ENCODE data around the gene STAM2.
"Not testable (repeated sequence)": the region's sequence is repeated elsewhere in the genome, so short reads cannot be mapped to it uniquely, and the experiment has no call there.

Gene STAM2

DNA sequence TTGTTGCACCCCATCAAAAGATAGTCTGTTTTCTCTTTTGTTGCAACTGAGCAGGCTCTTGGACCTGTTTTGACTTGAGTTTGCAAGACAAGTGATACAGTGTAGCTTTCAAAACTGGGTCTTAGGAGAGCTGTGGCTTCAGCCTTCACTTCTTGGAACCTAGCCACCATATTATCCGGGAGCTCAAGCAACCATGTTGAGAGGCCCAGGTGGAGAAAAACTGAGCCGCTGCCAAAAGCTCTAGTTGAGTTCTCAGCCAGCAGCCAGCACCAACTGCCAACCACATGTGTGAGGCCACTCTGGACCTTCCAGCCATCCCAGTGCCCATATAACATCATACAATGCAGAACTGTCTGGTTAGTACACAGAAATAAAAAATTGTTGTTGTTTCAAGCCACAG lies 82.1 kb downstream of the STAM2 start:
- no peak overlapping the region for H3K4me3 ChIP-seq
- no peak for TF ChIP-seq CTCF (IDR thresholded peaks at IDR 0.05)
- no peak overlapping the region for H3K27ac ChIP-seq
- DNase-seq (ENCODE audit: low spot score), result no peak

DNA sequence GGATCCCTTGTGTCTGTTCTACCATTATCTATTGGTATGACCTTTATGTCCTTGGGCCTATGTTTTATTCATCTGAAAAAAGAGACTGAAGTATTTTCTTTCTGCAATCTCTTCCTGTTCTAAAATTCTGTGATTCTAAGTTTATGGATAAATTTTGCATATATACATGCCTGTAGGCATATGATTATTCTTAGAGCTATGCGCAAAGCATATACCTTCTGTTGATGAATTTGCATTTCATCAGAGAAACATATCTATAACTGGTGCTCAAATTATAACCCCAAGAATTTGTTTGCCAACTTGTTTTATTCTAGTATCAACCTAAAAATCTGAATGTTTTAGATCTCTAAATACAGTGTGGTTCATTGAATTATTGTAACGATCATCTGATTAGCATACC lies 83.5 kb downstream of the STAM2 start:
- H3K27ac ChIP-seq, result no peak overlapping the region
- TF ChIP-seq CTCF (IDR thresholded peaks at IDR 0.05), result no peak
- no peak for DNase-seq (ENCODE audit: low spot score)
- no peak overlapping the region for H3K4me3 ChIP-seq

- not testable (repeated sequence) for H3K4me3 ChIP-seq; DNase-seq (ENCODE audit: low spot score); H3K27ac ChIP-seq
Observed at GRCh38 chr2:152090726-152091125, 84.8 kb downstream of the STAM2 start.

DNA sequence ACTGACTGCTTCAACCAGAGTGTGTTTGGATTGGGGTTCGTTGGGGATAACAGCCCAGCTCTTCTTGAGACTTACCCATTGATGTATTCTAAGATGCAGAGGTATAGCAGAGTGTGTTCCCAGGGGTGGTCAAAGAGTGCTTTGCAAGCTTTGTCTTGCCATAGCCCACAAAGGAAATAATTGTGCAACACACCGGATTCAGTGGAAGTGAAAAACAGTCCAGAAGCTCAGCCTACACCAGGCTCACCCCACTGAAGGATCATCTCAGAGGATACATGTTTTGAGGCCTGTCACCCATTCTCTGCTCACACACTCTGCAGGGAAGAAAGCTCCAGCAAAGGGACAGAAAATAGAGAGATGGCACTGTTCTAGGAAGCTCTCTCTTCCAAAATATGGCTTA lies 86.3 kb downstream of the STAM2 start:
- no peak for DNase-seq (ENCODE audit: low spot score)

DNA sequence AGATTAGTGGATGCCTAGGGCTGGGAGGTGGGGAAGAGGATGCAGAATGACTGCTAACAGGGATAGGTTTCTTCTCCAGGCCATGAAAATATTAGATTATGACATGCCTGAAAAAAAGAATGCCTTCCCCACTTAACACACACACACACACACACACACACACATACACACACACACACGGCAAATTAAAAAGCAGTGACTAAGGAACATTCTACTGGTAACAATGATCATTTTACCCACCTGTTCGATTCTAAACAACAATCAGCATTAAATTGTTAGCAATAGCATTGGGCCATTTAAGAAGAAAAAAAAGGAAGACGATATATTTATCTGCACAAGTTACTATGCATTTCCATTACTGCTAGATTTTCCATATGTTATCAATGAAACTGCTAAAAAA lies 87.6 kb downstream of the STAM2 start:
- H3K27ac ChIP-seq, result no peak overlapping the region
- H3K4me3 ChIP-seq, result no peak overlapping the region
- no peak for TF ChIP-seq CTCF (IDR thresholded peaks at IDR 0.05)
- DNase-seq (ENCODE audit: low spot score), result no peak

More for the DNA sequence above, 86.3 kb downstream of the STAM2 start:
- Histone ChIP-seq H3K27ac (no peak overlapping the region), H3K4me3 (no peak overlapping the region)
- TF ChIP-seq CTCF (IDR thresholded peaks at IDR 0.05), result no peak

DNA sequence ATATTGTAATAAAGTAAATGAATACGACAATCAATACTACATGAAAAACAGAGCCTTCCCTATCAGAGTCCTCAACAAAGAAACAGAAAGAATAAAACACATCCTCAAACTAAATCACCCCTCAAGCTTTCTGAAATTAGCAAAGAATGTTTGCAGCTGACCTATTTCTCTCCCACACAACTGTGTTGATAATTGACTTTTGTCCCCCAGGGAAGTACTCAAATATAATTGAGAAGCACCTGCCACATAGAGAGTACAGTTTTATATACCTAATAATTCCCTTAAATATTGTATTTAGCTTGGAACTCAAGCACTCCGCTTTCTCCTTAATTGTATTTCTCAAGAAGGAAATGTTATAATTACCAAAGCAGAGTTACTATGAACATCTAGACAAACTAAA lies 89.3 kb downstream of the STAM2 start:
- DNase-seq (ENCODE audit: low spot score), result no peak
- H3K27ac ChIP-seq, result no peak overlapping the region
- no peak for TF ChIP-seq CTCF (IDR thresholded peaks at IDR 0.05)
- H3K4me3 ChIP-seq, result no peak overlapping the region

DNA sequence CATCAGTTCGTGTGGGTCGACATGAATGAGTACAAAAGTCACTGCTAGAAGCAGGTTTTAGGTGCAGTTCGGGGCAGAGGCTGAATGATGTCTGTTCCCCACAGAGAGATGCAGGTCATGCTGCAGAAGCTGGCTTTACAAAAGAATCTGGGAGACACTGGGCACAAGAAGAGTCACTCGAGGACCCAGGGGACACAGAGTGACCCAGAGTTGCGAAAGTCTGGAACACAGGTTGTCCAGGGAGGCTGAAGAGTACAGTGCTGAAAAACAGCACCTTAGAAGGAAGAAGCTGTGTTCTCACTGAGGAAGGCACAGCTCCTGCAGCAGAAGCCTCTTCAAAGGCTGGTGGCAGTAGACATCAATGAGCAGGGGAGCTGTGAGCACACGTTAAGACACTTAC lies 91.5 kb downstream of the STAM2 start:
- TF ChIP-seq CTCF (IDR thresholded peaks at IDR 0.05), result no peak
- no peak for DNase-seq (ENCODE audit: low spot score)
- no peak overlapping the region for H3K4me3 ChIP-seq
- H3K27ac ChIP-seq, result no peak overlapping the region
